ENCODE measurements around the gene RABL2B.
"Not testable (repeated sequence)": the region's sequence is repeated elsewhere in the genome, so short reads cannot be mapped to it uniquely, and the experiment has no call there.

GRCh38 chr22:50740714-50741113 is 42.7 kb downstream of the RABL2B start:
- TF ChIP-seq CTCF (IDR thresholded peaks at IDR 0.05; ENCODE audit: low read depth, low read length); POLR2A (IDR thresholded peaks at IDR 0.05; ENCODE audit: extremely low read depth, insufficient read length); MYC (IDR thresholded peaks at IDR 0.05; ENCODE audit: low read depth, low read length): not testable (repeated sequence)
